GM23248 (cell line): ENCODE measurements around the gene FBXO7.

ENCODE experiments used
- EZH2 ChIP-seq: fragments of 200-600 bp; sonication (generic); IDR thresholded peaks from 2 replicates; pipeline ENCODE4 v1.6.1; 2018; ENCODE audit warnings: antibody characterized with exemption, mild to moderate bottlenecking; ENCODE audit not compliant: insufficient read depth, poor library complexity, severe bottlenecking
- EZH2phosphoT487 ChIP-seq: fragments of 200-600 bp; sonication (generic); IDR thresholded peaks from 2 replicates; pipeline ENCODE4 v1.6.1; 2018; ENCODE audit warnings: antibody characterized with exemption, moderate library complexity, mild to moderate bottlenecking, low read depth; ENCODE audit not compliant: insufficient read depth

DNA sequence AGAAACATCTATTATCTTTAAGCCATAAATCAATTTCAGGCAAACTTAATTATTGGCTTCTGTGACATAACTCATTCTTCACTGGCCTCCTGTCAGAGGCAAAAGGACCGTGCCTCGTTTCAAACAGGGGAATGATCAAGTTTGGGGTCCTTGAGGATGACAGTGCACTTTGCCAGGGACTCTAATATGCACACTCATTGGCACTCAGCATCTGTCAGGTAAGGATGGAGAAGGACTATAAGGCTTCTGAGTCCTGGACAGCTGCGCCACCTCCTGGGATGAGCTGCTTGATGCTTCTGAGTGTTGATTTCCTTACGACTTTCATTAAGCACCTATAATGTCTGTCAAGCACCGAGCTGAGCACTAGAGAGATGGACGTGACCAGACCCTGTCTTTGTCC, 30.5 kb upstream of the FBXO7 start:
- no peak for TF ChIP-seq EZH2phosphoT487
- no peak for TF ChIP-seq EZH2
